ENCODE measurements around the gene COL8A2.

DNA sequence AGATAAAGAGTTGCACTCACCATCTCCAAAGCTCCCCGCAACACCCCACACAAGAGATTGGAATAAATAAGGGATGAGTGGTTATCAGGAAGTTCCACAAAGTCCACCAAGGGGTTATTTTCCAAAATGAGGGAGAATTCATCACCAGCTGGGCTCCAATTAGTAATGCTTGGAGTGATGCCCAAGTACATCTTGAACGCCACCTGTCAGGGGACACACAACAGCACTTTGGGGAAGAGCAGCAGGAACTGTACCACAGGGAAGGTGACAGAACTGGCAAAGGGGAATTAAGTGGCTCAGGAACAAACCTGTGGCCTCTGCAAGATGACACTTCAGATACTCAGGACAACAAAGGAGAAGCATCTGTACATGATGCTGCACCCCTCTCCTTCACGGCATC lies 12.8 kb upstream of the COL8A2 start:
- TF ChIP-seq, protein P1, sequence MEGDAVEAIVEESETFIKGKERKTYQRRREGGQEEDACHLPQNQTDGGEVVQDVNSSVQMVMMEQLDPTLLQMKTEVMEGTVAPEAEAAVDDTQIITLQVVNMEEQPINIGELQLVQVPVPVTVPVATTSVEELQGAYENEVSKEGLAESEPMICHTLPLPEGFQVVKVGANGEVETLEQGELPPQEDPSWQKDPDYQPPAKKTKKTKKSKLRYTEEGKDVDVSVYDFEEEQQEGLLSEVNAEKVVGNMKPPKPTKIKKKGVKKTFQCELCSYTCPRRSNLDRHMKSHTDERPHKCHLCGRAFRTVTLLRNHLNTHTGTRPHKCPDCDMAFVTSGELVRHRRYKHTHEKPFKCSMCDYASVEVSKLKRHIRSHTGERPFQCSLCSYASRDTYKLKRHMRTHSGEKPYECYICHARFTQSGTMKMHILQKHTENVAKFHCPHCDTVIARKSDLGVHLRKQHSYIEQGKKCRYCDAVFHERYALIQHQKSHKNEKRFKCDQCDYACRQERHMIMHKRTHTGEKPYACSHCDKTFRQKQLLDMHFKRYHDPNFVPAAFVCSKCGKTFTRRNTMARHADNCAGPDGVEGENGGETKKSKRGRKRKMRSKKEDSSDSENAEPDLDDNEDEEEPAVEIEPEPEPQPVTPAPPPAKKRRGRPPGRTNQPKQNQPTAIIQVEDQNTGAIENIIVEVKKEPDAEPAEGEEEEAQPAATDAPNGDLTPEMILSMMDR (IDR thresholded peaks at IDR 0.05), result no peak
- TF ChIP-seq ZFX (IDR thresholded peaks at IDR 0.05; ENCODE audit: borderline replicate concordance), result no peak
